ENCODE data around the gene KRTAP1-3. TPM values are rescaled to one million over a fixed set of nuclear protein-coding genes. Genes with fewer than 3 reads are reported as not detected.

The KRTAP1-3 gene
- polyA plus RNA-seq, 2 of the 4 experiments (the other 2 are of a cell fraction) = not detected

DNA sequence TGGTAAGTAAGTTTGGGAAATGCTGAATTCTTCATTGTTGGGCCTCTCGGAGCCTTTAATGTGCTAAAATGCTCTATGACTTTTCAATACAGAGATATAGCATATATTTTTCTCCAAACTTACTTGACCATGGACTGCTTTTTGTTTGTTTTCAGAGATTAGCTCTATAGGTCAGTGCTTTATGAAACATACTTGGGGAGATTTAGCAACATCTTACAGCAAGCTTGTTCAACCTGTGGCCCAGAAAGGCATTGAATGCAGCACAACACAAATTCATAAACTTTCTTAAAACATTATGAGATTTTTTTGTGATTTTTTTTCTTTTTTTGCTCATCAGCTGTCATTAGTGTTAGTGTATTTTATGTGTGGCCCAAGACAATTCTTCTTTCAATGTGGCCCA is 24.7 kb downstream of the KRTAP1-3 start:
- ATAC-seq (no peak), DNase-seq (ENCODE audit: low read depth in 1 of 2, low spot score in 1 of 2) (no peak), FAIRE-seq (no peak)
- ChIA-PET POLR2A (no interaction called here), CTCF (interaction anchor here (0.9 to 1.0 kb wide), 2 partner anchors 8 to 539 kb away, joined by 3 read pairs; no protein-coding TSS in a partner anchor)
- no peak overlapping the region for H3K4me3 ChIP-seq
- WGBS (ENCODE audit: missing lambda C conversion rate) = 90% methylated on average over 1 of the region's 1 CpG
- H3K9me3 ChIP-seq = no peaks in the 10 kb centered on the region
- H3K4me2 ChIP-seq = 0 out of 3 replicates have a peak overlapping the region, but pooled peaks have one; percentile 8
- H3K4me1 ChIP-seq = peaks cover 18% of the 10 kb centered on the region; the same call in 2 of the 3 replicates
- H3K27ac ChIP-seq = no peak overlapping the region
- no peak for TF ChIP-seq JUNB (IDR thresholded peaks at IDR 0.05)
- TF ChIP-seq TFCP2L1 (CRISPR knock-in tag; IDR thresholded peaks at IDR 0.05) = no peak
- TF ChIP-seq GATA3 (IDR thresholded peaks at IDR 0.05; ENCODE audit: borderline replicate concordance) = no peak
- TF ChIP-seq, protein P1, sequence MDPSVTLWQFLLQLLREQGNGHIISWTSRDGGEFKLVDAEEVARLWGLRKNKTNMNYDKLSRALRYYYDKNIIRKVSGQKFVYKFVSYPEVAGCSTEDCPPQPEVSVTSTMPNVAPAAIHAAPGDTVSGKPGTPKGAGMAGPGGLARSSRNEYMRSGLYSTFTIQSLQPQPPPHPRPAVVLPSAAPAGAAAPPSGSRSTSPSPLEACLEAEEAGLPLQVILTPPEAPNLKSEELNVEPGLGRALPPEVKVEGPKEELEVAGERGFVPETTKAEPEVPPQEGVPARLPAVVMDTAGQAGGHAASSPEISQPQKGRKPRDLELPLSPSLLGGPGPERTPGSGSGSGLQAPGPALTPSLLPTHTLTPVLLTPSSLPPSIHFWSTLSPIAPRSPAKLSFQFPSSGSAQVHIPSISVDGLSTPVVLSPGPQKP (IDR thresholded peaks at IDR 0.05; ENCODE audit: low read depth, low read length) = no peak
- TF ChIP-seq, protein P2, sequence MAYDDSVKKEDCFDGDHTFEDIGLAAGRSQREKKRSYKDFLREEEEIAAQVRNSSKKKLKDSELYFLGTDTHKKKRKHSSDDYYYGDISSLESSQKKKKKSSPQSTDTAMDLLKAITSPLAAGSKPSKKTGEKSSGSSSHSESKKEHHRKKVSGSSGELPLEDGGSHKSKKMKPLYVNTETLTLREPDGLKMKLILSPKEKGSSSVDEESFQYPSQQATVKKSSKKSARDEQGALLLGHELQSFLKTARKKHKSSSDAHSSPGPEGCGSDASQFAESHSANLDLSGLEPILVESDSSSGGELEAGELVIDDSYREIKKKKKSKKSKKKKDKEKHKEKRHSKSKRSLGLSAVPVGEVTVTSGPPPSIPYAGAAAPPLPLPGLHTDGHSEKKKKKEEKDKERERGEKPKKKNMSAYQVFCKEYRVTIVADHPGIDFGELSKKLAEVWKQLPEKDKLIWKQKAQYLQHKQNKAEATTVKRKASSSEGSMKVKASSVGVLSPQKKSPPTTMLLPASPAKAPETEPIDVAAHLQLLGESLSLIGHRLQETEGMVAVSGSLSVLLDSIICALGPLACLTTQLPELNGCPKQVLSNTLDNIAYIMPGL (CRISPR knock-in tag; IDR thresholded peaks at IDR 0.05; ENCODE audit: borderline replicate concordance) = no peak
- no peak for TF ChIP-seq POLR2AphosphoS2 (conservative IDR thresholded peaks at IDR 0.05; ENCODE audit: low read length)

DNA sequence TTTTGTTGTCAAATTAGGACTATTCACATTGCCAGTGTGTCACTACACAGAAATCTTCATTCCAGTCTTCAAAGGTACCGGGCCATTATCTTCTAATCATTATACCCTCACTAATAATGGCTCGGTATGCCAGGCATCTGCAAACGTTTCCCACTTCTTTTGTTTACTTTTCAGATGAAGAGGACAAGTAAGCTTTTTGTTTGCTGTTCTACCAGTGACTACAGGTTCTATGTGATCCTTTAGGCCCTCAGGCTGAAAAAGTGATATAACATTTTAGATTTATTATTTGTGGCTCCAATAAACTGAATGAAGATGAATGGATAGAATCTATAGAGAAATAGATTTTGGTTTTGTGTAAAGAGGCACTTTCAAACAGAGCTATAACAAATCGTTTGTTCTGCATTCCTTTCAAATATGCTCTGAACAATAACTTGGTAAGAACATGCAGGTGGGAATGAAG is 25.3 kb downstream of the KRTAP1-3 start:
- POLR2A ChIA-PET = no interaction called here
- Histone ChIP-seq H3K9me3 (no peaks in the 10 kb centered on the region), H3K4me3 (no peak overlapping the region), H3K27ac (no peak overlapping the region), H3K4me1 (peaks cover 18% of the 10 kb centered on the region; the same call in 2 of the 3 replicates), H3K4me2 (peak overlapping the region; percentile 8; the same call in 2 of the 3 replicates)
- CTCF ChIA-PET = interaction anchor here (0.9 to 1.0 kb wide), 2 partner anchors 8 to 539 kb away, joined by 3 read pairs; no protein-coding TSS in a partner anchor
- FAIRE-seq (peak; percentile 54), ATAC-seq (no peak), DNase-seq (ENCODE audit: low read depth in 1 of 2, low spot score in 1 of 2) (no peak)
- 16% methylated on average over 4 of the region's 4 CpGs for WGBS (ENCODE audit: missing lambda C conversion rate)
- TF ChIP-seq GATA3 (IDR thresholded peaks at IDR 0.05; ENCODE audit: borderline replicate concordance) (peak; percentile 54), EHF (CRISPR knock-in tag; IDR thresholded peaks at IDR 0.05) (no peak), SMC3 (IDR thresholded peaks at IDR 0.05) (no peak)
- TF ChIP-seq, protein P3, sequence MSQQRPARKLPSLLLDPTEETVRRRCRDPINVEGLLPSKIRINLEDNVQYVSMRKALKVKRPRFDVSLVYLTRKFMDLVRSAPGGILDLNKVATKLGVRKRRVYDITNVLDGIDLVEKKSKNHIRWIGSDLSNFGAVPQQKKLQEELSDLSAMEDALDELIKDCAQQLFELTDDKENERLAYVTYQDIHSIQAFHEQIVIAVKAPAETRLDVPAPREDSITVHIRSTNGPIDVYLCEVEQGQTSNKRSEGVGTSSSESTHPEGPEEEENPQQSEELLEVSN (IDR thresholded peaks at IDR 0.05; ENCODE audit: borderline replicate concordance, low read depth) = no peak

DNA sequence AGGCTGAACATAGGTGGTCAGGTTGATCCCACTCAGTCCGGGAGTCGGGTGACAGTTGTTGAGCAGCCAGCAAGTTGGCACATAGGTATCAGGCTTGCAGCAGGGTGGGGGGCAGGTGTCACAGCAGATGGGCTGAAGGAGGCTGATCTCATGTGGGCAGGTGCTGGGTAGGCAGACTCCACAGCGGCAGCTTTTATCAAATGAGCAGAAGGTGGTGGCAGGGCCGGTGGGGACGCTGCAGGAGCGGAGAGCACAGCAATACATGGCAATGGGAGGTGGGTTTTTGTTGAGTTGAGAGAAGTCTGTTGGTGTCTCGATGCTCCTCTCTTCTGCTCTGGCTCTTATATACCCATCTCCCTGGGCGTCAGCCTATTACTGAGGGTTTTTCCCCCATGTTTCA is 25.9 kb downstream of the KRTAP1-3 start, which contains the start of gene KRTAP3-1:
KRTAP3-1 (minus strand) TSS at position 318 of the 400 bp plus-strand sequence; CDS start at position 264, 54 bp downstream.
- POLR2A ChIA-PET = no interaction called here
- no peak for ATAC-seq
- Histone ChIP-seq H3K27ac (no peak within 1 kb of the TSS), H3K4me3 (no peak within 1 kb of the TSS), H3K9me3 (no peaks in the 10 kb centered on the region), H3K4me2 (peak within 1 kb of the TSS; percentile 8; the same call in 2 of the 3 replicates), H3K4me1 (peaks cover 18% of the 10 kb centered on the region; the same call in 2 of the 3 replicates)
- no peak for FAIRE-seq
- CTCF ChIA-PET = interaction anchor here (1.0 kb wide), 1 partner anchor 540 kb away, joined by 3 read pairs; no protein-coding TSS in a partner anchor
- WGBS (ENCODE audit: missing lambda C conversion rate) = 84% methylated on average over 8 of the region's 8 CpGs
- TF ChIP-seq PHF8 (IDR thresholded peaks at IDR 0.05; ENCODE audit: borderline replicate concordance, low read depth) (no peak), CBX8 (IDR thresholded peaks at IDR 0.05) (no peak), KDM1A (IDR thresholded peaks at IDR 0.05; ENCODE audit: low read depth) (no peak), HOXB13 (CRISPR knock-in tag; IDR thresholded peaks at IDR 0.05; ENCODE audit: low read depth) (no peak), CHD2 (IDR thresholded peaks at IDR 0.05; ENCODE audit: low read length, partially characterized antibody) (no peak), FOXS1 (CRISPR knock-in tag; IDR thresholded peaks at IDR 0.05) (no peak), BHLHE40 (IDR thresholded peaks at IDR 0.05; ENCODE audit: low read depth, low read length) (no peak)
- TF ChIP-seq, protein P4, sequence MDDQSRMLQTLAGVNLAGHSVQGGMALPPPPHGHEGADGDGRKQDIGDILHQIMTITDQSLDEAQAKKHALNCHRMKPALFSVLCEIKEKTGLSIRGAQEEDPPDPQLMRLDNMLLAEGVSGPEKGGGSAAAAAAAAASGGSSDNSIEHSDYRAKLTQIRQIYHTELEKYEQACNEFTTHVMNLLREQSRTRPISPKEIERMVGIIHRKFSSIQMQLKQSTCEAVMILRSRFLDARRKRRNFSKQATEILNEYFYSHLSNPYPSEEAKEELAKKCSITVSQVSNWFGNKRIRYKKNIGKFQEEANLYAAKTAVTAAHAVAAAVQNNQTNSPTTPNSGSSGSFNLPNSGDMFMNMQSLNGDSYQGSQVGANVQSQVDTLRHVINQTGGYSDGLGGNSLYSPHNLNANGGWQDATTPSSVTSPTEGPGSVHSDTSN (IDR thresholded peaks at IDR 0.05) = no peak
- TF ChIP-seq, protein P2 (CRISPR knock-in tag; IDR thresholded peaks at IDR 0.05; ENCODE audit: borderline replicate concordance) = no peak
- TF ChIP-seq, protein P3 (IDR thresholded peaks at IDR 0.05; ENCODE audit: borderline replicate concordance, low read depth) = no peak
- DNase-seq (ENCODE audit: low read depth in 1 of 2, low spot score in 1 of 2) = no peak
